Inflammatory macrophage treated with lipopolysaccharide for 1 hour (primary cell): Measurements from ENCODE around the gene PIP4K2A.

Experiments
- DNase-seq, 2 donors: peaks; one replicate each; pipeline ENCODE4 v3.0.0-alpha.2; 2020 to 2022

Gene PIP4K2A

GRCh38 chr10:22617516-22617915, 96.9 kb downstream of the PIP4K2A start:
- no peak for DNase-seq

DNA sequence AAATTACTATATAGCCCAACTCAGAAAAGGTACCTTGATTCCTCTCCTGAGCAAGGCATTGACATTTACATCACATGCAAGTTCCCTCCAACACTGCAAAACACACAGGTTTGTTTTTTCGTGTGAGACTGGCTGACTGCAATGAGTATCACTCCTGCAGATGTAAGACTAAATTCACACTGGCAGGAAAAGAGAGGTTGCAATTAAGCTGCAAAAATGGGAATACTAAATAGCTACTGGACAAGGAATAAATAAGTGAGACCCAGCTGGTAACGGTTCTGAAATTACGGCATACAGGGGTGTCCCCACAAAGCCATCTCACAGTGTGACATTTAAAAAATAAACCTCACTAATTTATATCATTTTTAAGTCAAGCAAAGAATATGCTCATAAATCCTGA, 97.3 kb downstream of the PIP4K2A start:
- no peak for DNase-seq

- DNase-seq: peak; percentile 78 to 80
These were observed 98.4 kb downstream of the PIP4K2A start for GRCh38 chr10:22615819-22616499.

GRCh38 chr10:22615101-22615500, 99.3 kb downstream of the PIP4K2A start:
- DNase-seq: no peak

- DNase-seq: no peak
These were observed 101.4 kb downstream of the PIP4K2A start for GRCh38 chr10:22613011-22613410.

DNA sequence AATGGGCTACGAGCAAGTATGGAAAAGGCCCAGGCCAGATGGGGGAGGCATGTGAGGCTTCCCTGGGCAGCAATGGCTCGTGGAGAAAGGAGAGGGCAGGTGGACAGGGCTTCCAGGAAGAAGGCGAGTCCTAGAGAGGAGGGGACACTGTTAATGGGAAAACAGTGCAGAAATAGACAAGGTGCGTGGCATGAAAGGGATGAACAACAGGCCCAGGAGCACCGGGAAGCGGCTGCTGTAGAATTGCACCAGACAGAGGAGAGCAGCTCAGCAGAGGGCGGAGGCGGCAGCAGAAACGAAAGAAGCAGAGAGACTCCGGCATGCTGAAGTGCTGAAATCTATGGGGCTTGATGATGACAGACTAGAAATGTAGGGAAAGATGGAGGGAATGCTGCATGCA, 102.1 kb downstream of the PIP4K2A start:
- no peak for DNase-seq

GRCh38 chr10:22611425-22612115, 102.8 kb downstream of the PIP4K2A start:
- DNase-seq: no peak

- no peak for DNase-seq
These were observed 103.8 kb downstream of the PIP4K2A start for GRCh38 chr10:22610610-22611009.

DNA sequence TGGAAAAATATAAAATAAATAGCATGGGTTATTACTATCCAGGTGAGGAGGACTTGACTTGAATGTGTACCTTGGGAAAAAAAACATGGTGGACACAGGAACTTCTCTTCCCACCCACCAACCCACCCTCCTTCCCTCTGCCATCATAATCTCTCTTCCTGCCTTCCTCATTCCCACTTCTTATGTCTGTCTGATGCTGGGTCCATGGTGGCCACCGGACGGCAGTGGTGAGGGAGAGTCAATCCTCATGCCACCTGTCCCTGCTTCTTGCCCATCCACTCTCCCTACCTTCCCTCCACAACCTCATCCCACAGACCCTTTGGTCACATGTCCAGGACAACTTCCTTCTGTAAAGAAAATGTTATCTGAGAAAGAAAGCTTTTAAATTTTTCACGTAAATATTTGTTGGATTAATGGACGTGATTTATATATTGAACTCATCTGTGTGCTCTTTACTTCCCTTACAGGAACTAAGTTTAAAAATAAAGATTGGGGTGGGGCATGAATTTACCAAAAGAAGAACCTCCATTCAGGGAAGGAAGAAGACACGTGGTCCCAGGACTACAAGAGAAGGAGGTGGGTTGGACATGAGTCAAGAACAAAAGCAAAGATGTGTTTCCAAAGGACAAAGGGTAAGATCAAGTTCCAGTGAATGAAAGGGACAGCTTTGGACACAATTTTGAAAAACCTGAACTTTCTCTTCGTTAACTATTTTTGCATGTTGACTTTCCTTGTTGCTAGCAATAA, 104.5 kb downstream of the PIP4K2A start:
- peak; percentile 55 to 63 for DNase-seq

- no peak for DNase-seq
These were observed 105.1 kb downstream of the PIP4K2A start for GRCh38 chr10:22609251-22609650.

- DNase-seq: no peak
These were observed 107.1 kb downstream of the PIP4K2A start for GRCh38 chr10:22607261-22607660.

GRCh38 chr10:22606164-22606614, 108.2 kb downstream of the PIP4K2A start:
- peak; percentile 68 to 73 for DNase-seq

DNA sequence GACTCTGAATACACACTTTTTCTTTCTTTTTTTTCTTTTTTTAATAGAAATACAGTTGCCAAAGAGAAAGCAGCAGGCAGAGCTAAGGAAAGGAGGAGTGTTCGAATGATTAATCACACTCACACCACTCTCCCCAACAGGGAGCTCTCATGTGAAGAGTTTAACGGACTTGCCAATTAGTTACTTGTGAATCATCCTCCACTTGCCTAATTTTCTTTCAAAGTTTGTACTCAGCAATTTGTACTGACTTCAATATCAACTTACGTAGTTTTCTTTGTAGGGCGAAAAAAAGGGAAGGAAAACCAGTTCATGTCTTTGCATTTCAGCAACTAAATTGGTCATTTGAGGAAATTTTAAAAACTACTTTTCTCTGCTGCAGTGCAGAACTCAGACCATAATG, 109.2 kb downstream of the PIP4K2A start:
- DNase-seq: peak; percentile 91 to 95

- DNase-seq: no peak
These were observed 109.8 kb downstream of the PIP4K2A start for GRCh38 chr10:22604344-22605126.

DNA sequence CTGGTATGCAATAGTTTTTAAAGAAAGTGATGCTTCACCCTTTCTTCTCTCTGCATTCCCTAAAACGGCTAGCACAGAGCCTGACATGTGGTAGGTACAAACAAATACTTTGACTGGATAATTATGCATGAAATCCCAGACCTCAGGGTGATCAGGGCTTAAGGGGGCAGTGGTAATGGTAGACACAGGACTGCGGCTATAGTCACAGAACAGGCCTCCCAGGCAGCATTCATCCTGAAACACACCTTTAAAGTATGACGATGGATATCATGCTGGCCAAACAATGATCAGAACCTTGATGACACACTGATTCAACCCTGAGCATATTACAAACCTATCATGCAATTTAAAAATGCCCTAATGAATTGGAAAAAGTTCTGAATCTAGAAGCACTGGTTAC, 110.8 kb downstream of the PIP4K2A start:
- no peak for DNase-seq

DNA sequence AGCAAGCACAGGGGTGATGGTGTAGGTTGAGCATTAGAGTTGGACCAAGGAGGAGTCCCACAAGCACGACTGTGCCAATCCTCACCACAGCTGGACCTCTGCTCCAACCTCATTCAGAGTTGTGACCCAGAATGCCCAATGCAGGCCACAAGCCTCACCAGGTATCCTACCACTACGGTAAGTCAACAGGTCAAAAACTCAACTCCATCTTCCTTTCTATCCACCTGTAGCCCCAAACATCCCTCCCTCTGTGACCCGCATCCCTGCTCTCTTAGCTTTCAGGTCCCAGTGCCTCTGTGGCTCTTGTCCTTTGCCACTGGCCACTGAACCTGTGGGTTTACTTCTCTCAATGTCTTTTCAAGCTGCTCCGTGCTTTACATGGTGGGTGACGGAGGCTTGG, 112.8 kb downstream of the PIP4K2A start:
- DNase-seq: no peak

DNA sequence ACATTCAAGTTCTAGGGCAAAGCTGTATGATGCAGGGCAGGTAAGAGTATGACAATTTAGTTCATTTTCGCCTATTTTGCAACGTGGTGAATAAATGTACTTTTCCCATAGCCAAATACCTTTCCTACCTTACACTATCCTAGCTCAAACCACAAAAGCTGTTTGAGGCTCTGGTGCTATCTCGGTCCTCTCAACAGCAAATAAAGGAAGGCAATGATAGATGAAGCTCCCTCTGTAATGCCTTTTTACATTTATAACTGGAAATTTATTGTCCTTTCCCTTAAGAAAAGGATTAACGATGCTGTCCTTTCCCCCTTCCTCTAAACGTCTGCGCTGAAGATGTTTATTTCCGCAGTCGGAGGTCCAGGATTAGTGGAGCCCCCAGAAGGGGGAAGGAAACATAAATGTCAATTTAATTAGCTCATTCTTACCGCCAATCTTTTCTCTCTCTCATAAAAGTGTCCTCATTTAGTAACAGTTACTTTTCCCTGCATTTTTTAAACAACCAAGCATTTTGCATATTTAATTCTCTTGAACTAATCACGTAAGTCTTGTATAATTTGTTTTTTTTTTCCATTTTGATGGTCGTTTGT, 114.6 kb downstream of the PIP4K2A start:
- DNase-seq: no peak

GRCh38 chr10:22599048-22599561, 115.3 kb downstream of the PIP4K2A start:
- no peak for DNase-seq

DNA sequence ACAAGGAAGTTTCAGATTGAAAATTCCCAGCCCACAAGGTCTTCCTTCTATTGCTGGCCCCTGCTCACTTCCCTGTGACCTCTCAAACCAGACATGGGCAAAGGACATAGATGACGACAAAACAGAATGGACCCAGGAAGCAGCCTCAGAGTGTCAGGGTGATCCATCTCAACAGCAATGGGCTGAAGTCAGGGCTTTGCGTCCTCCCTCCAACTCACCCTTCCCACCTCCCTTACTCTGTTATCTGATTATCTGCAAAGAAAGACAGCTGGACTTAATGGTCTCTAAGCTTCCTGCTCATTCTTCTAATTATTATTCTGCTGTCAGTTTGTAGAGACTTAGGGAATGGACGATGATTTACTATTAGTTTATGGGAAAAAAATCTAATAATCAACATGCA, 115.9 kb downstream of the PIP4K2A start:
- peak; percentile 59 to 77 for DNase-seq

DNA sequence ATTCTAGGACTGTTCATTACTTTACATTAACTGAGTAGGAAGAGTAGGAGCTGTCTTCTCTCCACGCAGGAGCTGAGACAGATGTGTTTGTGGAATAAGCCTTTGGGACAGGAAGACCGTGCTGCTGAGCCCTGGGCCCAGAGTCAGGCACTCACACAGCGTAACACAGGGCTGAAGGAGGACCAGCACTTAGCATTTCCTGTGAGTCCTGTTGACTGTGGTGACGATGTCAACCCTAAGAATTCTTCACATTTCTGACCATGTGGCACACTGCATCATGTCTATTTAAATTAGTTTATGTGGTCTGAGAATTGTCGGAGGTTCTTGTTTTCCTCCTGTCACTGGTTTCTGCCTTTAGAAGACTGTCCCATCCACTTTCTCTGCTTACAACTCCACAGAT, 117.2 kb downstream of the PIP4K2A start:
- DNase-seq: no peak

DNA sequence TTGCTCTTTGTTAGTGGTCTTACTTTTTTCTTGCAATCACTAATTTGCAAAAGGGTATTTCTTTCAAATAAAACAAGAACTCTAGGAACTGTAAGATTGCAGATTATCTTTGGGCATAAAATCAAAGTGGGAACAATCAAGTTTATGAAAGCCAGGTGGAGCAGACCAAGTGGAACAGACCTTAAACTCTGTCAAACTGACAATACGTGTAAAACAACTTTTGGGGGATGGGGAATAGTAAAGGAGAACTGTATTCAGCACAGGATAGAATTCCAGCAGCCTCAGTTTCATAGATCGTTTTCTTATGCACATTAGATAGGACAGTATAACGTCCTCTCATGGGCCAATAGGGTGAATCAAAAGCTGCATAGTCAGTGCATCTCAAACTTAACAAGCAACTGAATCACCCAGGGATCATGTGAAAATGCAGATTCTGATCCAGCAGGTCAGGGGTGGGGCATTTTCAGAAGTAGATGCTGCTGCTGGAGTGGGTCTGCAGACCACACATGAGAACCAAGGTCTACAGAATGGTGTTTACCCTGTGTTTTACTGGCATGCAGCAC, 120.7 kb downstream of the PIP4K2A start:
- DNase-seq: no peak

GRCh38 chr10:22593026-22593425, 121.4 kb downstream of the PIP4K2A start:
- no peak for DNase-seq
